NCI-H2029 (cell line): Measurements from ENCODE around the gene EIPR1.

ENCODE experiments used
- DNase-seq: peaks from one replicate; lab custom pipeline; 2025; lab: John Stamatoyannopoulos, UW

Gene EIPR1

DNA sequence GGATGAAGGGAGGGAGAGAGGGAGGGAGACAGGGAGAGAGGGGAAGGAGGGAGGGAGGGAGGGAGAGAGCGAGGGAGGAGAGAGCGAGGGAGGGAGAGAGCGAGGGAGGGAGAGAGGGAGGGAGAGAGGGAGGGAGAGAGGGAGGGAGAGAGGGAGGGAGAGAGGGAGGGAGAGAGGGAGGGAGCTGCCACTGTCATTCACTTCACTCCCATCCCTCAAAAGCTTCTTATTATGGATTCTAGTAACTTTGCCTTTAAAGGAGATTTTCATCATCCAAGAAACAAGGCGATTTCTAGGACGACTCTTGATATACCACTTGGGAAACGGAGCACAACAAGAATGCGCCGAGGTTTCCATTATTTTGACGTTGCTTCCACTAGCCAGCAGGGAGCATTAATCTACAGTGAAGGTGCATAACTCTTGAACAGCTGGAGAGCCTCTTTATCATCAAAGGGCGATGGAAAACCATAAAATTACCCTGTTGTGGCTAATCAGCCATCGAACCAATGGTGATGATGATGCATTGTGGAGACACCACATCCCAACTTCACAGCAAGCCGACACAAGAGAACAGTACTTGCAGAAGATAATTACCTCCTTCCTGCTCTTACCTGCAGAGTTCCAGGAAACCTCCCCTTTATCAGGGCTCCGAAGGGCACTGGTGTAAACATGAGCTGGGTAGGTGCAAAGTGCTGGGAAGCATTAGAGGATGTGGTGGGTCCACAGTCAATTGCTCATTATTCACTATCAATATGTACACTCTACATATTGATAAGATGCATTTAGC lies 130.5 kb downstream of the EIPR1 start:
- DNase-seq, result no peak

DNA sequence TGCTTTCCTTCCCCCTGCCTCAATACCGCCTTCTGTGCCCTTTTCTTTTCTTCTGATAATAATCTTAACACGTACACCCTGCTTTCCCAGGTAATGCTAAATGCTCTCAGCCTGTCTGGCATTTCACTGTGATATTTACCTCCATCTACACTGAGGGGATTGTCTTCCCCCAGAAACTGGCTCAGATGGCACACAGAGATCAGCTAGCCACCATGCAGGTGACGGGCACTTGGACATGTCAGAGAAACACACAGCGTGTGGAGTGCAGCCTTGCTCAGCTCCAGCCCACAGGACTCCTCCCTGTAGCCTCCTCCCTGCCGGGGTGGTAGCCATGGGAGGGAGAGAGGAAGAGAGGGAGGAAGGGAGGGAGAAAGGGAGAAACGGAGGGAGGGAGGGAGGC lies 131.2 kb downstream of the EIPR1 start:
- no peak for DNase-seq

DNA sequence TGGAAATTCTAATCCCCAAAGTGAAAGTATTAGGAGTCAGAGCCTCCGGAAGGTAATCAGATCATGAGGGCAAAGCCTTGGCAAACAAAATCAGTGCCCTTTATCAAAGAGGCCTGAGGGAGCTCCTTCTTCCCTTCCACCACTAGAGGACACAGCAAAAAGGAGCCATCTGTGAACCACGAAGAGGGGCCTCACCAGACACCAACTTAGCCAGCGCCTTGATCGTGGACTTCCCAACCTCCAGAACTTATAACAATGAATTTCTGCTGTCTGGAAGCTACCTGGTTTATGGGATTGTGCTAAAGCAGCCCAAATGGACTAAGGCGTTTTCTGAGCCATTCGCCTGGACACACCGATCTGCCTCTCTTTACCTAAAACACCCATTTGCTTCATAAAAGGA lies 133.1 kb downstream of the EIPR1 start:
- no peak for DNase-seq

DNA sequence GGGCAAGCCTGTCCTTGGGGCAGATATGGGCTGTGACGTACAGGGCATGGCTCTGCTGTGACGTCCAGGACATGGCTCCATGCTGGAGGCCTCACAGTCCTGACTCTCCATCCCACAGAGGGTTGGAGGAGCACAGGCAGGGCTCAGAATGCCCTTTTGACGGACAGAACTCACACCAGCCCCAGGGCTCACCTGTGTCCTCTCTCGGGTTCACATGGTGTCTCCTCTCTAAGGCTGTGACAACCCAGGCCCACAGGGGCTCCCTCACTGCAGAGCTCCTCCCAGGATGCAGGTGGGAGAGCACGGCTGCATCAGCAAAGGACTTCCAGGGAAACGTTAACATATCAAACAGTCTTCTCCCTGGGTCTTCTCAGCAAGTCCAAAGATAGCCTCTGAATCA lies 133.8 kb downstream of the EIPR1 start:
- DNase-seq, result no peak

DNA sequence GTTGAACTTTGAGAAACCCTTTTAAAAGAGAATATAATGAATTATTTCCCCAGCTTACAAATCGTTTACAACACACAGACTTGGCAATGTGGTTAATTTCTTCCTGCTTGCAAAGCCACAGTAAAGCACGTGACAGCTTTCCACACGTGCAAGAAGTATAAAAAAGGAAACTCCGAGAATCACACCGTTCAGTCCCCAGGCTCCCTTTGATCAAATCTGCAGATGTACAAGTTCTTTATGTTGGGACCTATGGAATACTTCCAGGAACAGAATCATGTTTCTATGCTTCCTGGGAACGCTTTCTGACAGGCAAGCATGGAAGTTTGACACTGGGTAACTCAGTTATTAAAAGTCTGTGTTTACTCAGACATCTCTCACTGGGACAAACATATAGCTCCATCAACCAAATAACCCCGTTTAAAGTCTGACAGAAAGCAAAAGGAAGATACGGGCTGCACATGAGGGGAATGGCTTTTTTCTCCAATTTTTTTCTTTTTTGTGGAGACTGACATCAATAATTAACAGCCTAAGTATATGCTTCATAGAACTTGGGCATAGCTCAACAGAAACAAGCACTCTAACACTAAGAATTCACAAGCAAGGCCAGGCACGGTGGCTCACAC lies 134.8 kb downstream of the EIPR1 start:
- no peak for DNase-seq

DNA sequence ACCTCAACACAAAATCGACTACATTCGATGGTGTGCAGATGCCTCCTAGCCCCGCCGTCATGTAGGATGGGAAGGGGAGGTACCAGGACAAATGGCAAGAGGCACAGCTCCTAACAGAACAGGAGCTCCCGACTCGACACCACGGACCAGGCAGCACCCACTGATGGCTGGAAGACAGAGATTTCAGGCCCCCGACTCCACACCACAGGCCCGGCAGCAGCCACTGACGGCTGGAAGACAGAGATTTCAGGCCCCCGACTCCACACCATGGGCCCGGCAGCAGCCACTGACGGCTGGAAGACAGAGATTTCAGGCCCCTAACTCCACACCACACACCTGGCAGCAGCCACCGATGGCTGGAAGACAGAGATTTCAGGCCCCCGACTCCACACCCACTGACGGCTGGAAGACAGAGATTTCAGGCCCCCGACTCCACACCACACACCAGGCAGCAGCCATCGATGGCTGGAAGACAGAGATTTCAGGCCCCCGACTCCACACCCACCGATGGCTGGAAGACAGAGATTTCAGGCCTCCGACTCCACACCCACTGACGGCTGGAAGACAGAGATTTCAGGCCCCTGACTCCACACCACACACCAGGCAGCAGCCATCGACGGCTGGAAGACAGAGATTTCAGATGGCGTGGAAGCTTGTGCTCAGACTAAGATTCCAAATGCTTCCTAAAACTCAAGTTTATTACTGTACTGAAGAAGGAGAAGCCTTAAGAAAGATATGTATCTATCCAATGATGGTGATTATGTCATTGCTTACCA lies 135.5 kb downstream of the EIPR1 start:
- no peak for DNase-seq

DNA sequence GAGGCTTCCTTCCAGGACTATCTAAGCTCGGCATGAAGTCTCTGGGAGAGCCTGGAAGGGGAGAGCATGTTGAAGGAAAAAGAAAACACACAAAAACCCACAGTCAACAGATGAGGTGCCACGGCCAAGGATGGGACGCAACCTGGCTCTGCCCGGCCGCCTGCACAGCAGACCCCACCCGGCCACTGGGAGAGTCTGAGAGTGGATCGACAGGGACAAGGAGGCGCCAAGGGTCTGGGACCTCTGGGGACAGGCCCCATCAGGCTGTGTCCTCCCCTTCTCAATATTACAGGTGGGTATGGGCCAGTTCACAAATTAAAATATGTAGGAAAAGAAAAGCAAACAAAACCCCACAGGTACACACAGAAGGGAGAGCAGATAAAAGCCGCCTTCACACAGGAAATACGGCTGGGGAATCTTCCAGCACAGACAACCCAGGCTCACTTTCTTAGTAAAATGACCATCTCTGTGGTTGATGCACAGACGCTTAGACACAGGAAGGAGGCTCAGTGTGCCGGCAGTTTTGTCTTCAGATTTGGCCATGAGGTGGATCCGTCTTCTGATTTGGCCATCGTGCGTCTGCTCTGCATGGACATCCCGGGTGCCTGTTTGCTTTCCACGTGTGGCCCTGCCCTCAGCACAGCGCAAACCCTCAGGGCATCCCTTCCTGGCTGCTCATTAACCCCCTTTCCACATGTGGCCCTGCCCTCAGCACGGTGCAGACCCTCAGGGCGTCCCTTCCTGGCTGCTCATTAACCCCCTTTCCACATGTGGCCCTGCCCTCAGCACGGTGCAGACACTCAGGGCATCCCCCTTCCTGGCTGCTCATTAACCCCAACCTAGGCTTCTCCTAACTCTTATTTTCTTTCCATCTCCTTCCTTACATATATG lies 138.4 kb downstream of the EIPR1 start:
- no peak for DNase-seq

DNA sequence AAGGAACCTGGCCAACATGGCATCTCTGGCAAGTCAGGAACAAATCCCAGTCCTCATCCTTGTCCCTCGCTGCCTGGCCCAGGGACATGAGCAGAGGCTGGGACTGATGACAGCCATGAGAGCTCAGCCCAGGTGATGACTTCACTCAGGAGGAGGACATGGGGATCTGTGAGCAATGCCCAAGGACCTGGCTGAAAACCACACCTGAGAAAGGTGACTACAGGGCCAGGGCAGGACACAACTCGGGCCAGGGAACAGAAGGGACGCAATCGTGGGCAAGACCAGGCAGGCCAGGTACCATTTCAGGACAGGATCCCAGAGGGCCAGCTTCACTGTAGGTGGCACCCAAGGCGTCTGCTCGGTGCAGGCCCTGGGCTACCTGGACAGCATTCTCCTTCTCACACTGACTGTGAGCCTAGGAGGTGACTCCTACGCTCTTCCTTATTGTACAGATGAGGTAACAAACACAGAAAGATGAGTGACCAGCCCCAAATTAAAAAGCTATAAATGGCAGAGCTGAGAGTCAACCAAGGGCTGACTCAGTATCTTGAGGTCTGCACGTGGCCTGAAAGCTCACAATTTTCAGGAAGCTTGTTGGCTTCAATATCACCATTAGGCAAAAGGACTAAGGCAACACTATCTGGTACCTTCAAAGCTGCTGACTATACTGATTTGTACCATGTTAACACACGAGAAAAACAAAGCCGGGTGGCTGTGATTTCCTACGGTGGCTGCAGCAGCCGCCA lies 141.1 kb downstream of the EIPR1 start:
- no peak for DNase-seq

DNA sequence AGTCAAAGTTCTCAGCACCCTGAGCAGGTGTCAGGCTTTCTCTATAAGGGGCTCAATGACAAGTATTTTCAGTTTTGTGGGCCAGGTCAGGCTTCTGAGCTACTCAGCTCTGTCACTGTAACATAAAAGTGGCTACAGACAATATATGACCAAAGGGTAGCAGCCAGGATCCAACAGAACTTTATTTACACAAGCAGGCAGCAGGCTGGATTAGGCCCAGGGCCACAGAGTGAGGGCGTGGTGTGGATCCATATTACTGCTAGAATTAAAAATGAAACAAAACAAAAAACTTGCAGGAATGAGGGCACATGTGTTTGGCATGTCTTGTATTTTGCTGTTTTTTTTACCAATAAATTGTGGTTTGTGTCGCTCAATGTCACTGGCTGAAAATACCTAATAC lies 143.7 kb downstream of the EIPR1 start:
- DNase-seq, result no peak

DNA sequence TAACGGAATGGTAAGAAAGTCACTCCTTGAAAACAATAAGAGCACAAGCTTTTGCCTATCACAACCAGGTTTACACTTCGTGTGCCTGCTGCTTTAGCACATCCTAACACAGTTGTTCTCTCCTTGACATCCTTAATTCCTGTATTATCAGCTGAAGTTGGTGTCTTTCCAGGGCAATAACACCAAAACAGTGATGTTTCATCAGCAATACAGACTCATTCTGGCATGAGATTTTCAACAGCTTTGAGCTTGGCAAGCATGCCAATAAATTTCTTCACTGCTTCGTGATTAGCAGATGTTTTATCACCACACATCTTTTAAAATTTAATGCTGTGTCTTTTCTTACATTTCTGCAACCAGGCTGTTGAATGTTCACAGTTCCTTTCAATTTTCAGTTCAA lies 148.4 kb downstream of the EIPR1 start:
- no peak for DNase-seq

DNA sequence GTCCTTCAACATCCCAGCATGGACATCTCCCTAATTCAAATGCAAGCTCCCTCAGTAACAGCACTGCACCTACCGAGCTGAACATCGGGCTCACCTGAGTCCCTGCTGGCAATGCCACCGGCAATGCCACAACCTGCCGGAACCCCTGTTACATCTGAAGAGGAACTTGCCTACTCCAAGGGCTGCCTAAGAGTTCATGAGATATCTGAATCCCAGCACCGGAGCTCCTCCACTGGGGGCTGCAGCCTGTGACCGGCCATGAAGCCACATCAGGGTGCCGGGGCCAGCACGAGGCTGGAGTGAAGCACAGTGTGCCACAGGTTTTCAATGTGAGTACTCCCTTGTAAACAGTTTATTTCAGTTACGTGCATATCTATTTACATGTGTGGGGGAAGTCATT lies 152.9 kb downstream of the EIPR1 start:
- no peak for DNase-seq

DNA sequence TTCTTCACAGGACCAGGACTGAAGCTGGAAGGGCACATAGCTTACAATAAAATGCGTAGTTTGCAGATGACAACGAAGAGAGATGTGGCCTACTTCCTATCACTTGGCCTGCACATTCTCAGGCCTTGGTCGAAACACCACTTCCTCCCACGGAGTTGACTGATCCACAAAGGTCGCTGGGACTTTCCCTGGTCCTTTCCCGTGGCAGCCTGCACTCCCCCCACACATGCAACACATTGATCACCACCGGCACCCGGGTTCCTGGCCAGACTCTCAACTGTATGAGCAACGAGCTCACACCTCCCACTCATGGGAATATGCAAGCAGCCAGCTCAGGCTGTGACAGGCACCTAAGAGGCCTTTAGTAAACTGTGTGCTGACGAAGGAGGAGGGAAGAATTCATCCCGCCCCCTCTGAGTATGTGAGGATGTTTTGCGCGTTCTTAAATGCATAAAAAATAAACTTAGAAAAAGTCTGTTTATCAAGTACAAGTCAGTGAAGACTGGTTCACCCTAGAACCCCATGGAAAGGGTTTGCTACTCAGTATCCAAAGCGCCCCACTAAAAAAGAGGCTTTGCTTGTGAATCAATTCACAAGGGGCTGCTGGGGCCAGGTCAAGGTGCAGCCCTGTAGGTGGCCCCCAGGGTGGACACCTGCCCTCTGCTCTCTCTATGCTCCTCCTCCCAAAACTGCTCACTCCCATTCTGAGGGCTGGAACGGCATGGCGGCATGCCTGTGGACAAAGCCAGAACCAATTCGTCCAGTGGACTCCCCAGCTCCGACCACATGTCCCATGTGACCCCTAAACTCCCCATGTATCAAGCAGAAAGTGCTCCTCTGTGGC lies 154.3 kb downstream of the EIPR1 start:
- DNase-seq, result no peak

DNA sequence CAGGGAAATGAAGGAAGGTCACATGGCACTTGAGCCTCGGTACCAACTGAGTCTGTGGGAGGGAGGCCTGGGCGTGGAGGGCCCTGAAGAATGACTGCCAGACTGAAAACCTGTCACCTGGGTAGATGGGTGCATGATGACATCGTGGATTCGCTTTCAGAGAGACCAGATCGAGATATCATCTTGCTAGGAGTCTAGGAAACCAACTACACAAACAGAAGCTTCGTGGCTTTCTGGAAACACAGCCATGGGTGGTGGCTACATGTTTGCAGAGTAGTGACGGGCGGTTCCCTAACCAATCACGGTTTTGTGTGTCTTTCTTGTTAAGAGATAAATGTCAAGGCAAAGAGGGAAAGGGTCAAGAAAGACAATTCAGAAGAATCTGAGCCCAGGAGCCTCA lies 155.0 kb downstream of the EIPR1 start:
- DNase-seq, result no peak

DNA sequence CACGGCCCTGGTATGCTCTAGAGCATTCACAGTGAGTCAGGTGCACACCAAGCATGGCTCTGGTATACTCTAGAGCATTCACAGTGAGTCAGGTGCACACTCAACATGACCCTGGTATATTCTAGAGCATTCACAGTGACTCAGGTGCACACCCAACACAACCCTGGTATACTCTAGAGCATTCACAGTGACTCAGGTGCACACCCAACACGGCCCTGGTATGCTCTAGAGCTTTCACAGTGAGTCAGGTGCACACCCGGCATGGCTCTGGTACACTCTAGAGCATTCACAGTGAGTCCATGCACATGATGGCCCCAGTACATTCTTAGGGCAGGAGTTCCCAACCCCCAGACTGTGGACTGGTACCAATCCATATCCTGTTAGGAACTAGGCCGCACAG lies 158.1 kb downstream of the EIPR1 start:
- DNase-seq, result no peak

DNA sequence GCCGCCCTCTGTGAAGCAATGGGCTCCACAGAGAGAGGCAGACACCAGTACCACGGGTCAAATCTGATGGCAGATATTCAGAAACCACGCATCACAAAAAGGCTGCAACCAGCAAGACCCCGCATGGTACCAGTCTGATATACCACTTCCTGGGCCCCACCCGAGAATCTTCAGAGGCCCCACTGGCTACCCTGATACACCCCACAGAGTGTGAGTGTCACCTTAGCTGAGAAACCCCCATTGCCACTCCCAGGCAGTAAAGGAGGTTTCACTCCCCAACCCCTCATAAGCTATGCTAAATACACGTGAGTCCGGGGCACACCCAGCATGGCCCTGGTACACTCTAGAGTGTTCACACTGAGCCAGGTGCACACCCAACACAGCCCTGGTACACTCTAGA lies 160.0 kb downstream of the EIPR1 start:
- no peak for DNase-seq

DNA sequence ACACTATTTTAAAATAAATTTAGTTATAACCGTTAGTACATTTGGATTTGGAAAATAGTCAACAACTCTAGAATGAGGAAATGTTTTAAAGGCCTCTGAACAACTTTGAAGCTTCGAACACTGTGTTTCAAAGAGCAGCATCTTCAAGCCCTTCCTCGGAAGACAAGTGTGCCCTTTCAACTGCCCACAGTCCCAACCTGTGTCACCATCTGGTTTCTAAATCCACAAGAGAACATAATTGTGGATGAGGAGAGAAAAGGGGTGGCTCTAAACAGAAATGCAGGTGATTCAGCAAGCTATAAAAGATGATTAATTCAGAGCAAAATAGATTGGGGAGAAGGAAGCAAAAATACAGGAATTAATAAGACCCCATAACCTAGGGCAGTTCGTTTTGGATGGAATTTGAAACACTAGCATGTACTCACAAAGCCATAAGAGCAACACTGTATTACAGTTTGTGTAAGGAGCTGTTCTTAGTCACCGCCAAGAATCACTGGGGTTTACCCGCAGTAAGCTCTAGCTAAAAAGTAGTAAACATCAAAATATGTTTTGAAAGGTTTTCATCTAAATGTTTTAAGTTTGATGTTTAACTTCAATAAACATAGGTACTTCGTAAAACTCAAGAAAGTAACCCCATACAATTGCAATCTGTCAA lies 160.7 kb downstream of the EIPR1 start:
- DNase-seq, result no peak

DNA sequence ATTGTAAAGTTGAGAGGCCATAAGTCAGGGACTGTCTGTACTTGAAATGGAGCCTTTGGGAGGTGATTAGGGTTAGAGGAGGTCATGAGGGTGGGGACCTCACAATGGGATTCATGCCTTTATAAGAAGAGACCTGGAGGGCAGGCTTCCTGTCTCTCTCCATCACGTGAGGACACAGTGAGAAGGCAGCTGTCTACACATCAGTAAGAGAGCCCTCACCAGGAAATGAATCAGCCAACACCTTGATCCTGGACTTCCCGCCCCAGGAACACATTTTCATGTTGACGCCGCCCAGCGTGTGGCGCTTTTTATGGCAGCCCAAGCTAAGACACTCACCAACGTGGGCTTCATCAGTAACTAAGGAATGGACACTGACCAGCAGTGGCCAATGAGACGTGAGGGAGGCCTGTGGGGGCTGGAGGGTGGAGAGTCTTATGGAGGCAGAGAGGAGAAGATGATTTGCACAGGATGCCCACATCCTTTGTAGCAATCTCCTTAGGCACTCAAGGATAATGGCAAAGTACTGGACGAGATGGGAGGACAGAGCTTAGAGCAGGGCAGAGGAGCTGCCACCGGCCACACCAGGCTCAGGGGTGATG lies 162.7 kb downstream of the EIPR1 start:
- no peak for DNase-seq

DNA sequence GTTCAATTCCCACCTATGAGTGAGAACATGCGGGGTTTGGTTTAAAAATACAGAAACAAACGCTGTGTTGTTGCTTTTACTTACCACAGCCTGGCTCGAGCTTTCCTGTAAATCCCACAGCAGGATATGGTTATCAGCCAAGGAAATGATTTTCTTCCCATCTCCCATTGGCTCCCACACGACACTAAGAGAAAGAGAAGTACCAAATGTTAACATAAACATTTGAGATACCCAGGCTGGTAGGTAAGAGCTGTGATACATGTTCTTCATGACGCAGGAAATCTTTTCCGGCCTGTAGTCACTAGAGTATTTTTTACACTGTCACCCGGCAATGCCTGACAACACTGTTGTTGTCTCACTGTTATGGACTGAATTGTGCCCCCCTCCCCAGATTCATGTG lies 163.6 kb downstream of the EIPR1 start:
- DNase-seq, result no peak

DNA sequence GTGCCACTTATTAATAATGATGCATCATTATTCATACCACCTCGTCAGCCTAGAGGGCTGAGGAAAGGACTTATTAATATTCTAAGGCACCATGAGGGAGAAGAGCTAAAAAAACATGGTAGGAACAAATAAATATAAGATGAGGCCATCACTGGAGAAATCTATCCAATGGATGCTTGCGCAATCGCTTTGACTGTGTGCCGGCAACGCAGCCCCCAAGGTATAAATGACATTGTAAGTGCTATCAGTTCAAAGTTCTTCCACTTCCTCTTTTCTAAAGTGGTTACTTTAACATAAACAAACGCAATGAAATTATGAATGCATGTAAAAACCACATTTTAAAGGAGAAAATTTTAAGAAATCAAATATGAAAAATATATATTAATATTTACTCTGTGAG lies 164.6 kb downstream of the EIPR1 start:
- no peak for DNase-seq

DNA sequence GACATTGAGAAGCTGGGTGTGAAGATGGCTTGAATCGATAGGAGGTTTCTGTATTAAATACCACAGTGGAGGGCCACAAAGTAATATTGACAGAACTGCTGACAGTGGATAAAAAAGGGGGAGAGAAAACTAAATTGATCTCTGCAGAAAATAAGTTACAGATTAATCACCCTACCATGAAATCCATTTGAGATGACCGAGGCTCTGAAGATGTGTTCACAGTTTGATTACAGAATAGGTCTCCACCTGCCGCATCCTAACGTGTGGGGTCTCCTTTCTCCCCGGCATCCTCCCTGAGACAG lies 165.6 kb downstream of the EIPR1 start:
- no peak for DNase-seq
